Ramos (cell line): ENCODE measurements around the gene CEP152.
"Not testable (repeated sequence)": the region's sequence is repeated elsewhere in the genome, so short reads cannot be mapped to it uniquely, and the experiment has no call there.

Experiments
- in situ Hi-C: fragments of 300-500 bp; cut with MboI; formaldehyde crosslinking; loops from one replicate; pipeline ENCODE4 v1.14.3; 2022; ENCODE audit warnings: low sequenced_read_pairs; ENCODE audit not compliant: unreplicated experiment

The CEP152 gene

GRCh38 chr15:48814286-48814685 is 3.4 kb upstream of the CEP152 start:
- in situ Hi-C loops: no loop called here

DNA sequence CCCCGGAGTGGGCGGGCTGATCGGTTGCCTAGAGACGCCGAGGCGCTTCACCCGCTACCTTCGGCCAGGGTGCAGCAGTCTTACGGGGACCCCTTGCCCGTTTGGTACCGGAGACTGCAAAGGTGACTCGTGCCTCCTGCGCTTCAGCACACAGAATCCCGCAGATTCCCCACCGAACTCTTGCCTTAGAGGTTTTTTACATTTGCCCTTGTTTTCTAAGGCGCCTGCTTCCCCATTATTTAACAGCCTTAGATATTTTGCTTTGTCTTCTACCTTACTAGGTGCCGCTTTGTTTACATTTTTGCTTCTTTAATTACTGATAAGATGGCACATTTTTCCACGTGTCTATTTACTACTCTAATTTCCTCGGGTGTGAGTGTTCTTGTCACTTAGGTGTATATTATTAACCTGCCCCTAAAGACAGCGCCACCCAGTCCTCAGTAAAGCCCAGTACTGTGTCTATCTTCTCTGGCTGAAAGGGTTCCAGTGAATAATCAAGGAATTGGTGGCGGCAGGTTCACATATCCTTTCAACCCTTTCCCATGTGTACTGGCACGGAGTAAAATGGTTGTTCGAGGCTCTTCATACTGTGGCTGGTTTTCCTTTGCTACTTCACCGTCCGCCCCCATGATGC is 573 bp upstream of the CEP152 start:
- in situ Hi-C loops: no loop called here

DNA sequence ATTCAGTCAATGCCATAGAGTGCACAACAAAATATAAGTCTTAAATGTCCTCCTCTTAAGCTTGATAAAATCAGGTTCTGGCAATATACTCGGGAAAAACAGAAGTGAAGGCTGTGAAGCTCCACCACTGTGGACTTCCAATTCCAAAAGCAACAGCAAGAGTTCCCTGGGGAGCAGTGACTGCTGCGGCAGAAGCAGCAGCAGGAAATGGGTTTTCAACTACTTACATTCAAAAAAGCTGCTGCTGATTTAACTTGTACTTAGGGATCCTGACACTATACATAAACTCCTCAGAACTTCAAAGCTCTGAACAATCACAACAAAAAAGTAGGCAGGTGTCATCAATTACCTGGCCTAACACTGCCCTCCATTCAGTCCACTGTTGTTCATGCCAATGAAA is 4.7 kb downstream of the CEP152 start:
- in situ Hi-C loops: no loop called here

DNA sequence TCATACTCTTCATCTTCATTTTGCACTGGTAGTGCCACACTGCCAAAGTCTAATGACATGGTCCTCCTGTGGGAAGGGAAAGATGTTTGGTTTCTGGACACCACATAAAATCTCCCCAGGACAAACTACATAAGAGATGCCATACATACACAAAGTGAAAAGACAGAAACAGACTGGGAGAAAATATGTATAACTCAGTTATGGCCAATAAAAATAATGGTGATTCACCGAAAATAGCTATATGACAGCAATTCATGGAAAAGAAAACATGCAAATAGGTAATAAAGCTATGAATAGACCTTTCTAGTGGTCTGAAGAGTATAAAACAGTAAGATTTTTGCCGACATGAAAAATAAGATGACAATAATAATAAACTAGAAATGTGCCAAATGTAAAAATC is 5.3 kb downstream of the CEP152 start:
- in situ Hi-C loops: no loop called here

DNA sequence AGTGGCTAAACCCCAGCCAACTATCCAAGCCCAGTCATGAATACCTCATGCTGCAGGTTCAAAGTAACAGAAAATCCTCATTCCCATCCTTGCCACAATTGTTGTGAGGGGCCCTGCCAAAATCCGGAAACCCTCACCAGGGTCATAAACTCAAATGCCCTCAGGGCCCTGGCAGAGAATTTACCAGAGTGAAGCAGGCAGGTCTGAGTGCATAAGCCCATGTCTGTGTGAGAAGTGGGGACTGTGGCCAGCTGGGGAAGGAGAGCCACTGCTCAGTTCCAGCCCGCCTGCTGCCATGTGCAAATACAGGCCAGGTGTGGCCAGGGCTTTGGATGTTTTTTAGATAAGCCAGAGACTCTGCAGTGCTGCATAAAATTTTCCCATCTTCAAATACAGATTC is 7.0 kb downstream of the CEP152 start:
- in situ Hi-C loops: no loop called here

GRCh38 chr15:48802867-48803266 is 8.0 kb downstream of the CEP152 start:
- in situ Hi-C loops: no loop called here

DNA sequence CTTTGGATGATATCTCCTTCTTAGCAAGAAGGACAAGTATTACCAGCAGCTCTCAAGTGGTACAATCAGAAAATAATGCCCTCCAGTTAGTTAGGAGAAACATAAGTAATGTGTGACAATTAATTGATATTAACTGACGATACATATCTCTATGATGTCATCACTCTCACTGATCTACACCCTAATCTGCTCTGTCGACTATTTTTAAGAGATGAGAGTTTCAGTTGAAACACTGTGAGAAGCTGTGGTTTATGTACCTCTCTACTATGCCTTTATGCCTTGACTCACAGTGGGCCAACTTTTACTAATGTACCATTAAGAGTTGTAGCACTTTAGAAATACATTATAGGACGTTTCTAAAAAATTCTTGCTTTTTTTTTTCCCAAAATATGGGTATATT is 8.6 kb downstream of the CEP152 start:
- in situ Hi-C loops: no loop called here

- in situ Hi-C loops: no loop called here
Measured at GRCh38 chr15:48800811-48801455, 9.9 kb downstream of the CEP152 start.

- in situ Hi-C loops: no loop called here
Measured at GRCh38 chr15:48800245-48800644, 10.6 kb downstream of the CEP152 start.

DNA sequence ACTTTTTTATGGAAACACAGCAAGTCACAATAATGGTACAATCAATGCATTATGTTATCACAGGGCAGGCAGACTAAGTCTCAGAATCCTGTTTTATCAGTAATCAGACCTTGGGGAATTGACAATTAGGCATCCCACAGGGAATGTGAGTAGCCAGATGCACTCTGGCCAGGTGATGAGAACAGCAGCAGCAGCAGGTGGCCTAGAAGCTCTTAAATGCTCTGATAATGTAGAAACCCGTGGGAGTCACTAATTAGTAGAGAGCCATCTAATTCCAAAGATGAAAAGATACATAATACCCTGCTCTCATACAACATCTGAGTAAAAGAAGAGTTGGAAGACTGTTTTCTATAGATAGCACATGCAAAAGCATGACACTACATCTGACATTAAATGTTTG is 12.6 kb downstream of the CEP152 start:
- in situ Hi-C loops: no loop called here

- in situ Hi-C loops: no loop called here
Measured at GRCh38 chr15:48796930-48797329, 13.9 kb downstream of the CEP152 start.

- in situ Hi-C loops: no loop called here
Measured at GRCh38 chr15:48796521-48796920, 14.3 kb downstream of the CEP152 start.

- in situ Hi-C loops: no loop called here
Measured at GRCh38 chr15:48795901-48796300, 15.0 kb downstream of the CEP152 start.

- in situ Hi-C loops: no loop called here
Measured at GRCh38 chr15:48794697-48795134, 16.2 kb downstream of the CEP152 start.

GRCh38 chr15:48792408-48792807 is 18.5 kb downstream of the CEP152 start:
- in situ Hi-C loops: no loop called here

GRCh38 chr15:48790466-48791115 is 20.3 kb downstream of the CEP152 start:
- in situ Hi-C loops: not testable (repeated sequence)

DNA sequence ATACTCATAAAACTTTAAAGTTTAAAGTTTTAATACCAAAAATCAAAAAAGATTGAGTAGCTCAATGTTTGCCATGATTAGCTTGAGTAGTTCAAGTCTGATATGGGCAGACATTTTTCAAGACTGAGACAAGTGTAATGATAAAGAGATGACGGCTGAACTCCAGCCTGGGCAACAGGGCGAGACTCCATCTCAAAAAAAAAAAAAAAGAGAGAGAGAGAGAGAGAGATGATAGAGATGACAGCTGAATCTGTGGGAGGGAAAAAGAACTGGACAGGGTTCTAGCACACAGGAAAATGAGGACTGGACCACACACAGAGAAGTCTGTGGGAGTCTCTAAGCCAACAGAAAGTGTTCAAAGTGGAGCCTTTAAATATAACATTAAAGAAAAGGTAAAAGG is 25.2 kb downstream of the CEP152 start:
- in situ Hi-C loops: no loop called here

- in situ Hi-C loops: no loop called here
Measured at GRCh38 chr15:48785195-48785594, 25.7 kb downstream of the CEP152 start.

DNA sequence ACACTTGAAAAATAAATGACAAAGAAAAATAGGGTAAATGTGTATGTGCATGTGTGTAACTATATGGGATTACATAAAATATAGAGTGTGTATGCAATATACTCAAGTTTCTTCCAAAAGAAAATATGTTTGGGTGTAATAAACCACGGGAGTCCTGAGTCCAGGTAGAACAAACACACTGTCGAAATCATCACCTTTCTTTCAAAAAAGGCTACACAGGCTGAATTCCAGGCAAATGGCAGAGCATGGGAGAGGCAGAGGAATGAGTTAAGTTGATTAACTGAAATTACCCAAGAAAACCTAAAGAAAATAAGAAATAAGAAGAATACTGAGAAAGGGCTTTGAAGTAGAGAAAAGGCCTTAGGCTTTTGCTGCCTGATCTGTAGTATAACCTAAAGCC is 26.1 kb downstream of the CEP152 start:
- in situ Hi-C loops: no loop called here

DNA sequence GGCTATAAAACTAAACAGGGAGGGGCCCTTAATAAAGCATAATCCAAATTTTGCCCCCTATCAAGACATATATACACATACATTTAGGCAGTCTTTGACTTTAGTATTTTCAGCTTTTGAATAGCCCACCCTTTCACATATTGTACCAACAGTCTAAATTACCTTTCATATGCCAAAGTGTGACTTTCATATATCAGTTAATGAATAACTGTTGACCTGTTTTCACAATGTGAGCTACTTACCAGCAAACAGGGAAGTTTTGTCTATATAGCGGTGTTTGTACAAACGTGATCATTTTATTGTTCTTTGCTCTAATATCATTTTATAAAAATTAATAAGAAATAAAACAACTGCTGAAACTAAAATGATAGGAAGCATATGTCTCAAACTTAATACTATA is 28.0 kb downstream of the CEP152 start:
- in situ Hi-C loops: no loop called here

DNA sequence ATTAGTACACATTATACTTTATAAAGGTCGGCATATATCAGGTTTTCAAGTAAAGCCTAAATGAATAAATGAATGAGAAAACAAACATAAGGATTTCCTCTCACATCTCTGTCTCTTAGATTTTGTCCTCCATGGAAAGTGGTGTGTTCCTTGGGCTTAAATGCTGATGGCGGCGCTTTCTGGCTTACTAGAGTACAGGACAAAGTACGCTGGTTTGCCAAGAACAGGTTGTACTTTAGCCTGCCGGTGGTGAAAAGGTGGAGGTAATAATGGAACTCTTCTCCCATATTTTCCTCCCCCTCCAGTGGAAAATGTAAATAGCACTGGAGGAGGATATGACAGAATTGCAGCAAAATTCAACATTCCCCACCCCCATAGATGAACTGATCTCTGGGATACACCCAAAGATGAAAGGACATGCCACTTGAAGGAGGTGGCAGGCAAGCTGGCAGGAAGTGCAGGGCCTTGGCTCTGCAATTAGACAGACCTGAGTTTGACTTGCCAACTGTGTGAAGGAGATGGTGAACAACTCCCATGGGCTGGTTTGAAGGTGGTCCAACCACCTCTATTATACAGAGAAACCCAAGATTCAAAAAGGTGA is 29.3 kb downstream of the CEP152 start:
- in situ Hi-C loops: no loop called here
